ENCODE measurements around the gene NDUFA13.

NDUFA13 gene

DNA sequence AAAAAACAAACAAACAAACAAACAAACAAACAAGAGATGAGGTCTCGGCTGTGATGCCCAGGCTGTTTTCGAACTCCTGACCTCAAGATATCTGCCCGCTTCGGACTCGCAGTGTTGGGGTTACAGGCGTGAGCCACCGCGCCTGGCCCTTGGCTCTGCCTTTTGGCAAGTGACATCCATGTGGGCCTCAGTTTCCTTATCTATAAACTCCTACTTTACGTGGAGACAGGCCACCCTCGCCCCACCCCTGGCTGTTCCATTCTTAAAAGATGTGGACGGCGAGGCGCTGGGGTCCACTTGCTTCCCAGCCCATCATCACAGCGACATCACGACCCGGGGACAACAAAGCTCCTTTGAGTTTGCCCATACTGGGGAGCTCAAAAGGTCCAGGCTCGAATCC lies 2.3 kb upstream of the NDUFA13 start:
- DNase-seq: no peak

DNA sequence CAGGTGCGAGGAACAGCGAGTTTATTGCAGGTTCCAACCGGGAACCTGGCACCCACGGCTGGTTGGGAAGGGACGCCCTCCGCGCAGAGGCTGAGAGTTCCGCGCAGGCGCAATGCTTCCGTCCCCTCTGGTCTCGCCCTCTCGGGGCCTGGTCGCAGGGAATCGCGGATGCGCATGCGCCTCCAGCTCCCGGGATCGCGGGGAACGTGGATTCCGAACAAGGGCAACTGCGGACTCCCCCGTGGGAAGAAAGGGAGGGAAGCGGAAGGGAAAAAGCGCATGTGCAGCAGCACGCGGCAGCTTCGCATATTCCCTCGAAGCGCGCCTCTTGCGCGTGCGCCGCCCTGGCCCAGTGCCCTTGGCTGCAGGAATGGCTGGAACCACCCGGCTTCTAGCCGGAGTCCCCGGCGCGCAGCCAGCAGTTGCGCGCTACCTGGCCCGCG lies 1.8 kb upstream of the NDUFA13 start:
- no peak for DNase-seq

DNA sequence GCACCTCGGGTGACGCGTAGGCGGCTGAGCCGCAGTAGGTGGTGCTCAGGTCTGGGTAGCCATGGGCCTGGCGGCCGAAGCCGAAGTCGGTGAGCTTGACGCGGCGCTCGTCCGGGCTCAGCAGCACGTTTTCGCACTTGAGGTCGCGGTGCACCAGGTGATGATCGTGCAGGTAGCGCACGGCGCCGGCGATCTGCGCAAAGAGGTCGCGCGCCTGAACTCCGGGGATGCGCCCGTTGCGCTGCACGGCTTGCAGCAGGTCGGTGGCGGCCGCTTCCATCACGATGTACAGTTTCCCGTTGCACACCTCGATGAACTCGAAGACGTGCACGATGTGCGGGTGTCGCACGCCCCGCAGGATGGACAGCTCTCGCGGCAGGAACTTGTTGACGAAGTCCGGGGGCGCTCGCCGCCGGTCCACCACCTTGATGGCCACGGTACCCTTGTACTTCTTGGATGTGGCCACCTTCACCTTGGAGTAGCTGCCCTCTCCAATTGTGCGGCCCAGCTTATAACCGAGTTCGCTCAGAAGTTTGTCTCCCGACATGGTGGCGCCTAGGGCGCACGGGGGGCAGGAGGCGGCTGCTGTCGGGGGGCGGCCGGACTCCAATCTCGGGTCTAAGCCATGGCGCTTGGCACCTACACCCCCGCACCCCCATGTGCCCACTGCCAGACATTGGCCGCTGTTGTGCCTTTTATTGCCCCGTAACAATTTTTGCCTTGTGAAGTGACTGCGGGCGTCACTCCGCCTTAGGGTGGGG lies 964 bp upstream of the NDUFA13 start, which contains the start of gene TSSK6:
Gene TSSK6 (minus strand): TSS at position 668 of the 761 bp plus-strand sequence. CDS start 121 bp downstream, at position 547.
- no peak for DNase-seq

DNA sequence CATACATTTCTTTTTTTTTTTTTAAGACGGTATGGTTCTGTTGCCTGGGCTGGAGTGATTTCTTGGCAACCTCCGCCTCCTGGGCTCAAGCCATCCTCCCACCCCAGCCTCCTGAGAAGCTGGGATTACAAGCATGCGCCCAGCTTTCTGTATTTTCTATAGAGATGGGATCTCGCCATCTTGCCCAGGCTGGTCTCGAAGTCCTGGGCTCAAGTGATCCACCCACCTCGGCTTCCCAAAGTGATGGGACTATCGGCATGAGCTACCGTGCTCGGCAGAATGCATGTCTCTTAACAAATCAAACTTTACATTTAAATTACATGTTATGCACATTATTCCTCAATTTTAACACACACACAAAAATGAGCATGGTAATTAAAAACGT lies 1.2 kb downstream of the NDUFA13 start:
- no peak for DNase-seq

DNA sequence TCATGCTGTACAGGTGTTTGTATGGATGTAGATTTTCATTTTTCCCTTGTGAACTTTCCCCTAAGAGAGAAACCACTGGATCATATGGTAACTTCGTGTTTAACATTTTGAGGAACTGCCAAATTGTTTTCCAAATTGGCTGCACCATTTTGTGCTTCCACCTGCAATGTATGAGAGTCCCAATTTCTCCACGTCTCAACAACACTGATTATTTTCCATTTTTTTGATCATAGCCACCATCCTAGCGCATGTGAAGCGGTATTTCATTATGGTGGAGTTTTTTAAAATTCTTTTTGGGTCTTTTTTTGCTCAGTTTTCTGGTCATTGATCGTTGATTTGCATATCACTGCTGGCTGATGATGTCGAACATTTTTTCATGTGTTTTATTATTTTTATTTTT lies 5.0 kb downstream of the NDUFA13 start:
- DNase-seq: no peak

DNA sequence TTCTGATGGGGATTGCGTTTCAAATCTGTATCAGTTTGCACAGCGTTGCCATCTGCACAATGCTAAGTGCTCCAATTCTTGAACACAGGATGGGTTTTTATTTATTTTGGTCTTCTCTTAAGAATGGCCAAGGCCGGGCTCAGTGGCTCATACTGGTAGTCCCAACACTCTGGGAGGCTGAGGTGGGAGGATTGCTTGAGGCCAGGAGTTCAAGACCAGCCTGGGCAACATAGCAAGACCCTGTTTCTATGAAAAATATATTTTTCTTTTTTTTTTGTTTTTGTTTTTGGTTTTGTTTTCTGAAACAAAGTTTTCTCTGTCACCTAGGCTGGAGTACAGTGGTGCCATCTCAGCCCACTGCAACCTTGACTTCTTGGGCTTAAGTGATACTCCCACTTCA lies 7.2 kb downstream of the NDUFA13 start:
- no peak for DNase-seq

DNA sequence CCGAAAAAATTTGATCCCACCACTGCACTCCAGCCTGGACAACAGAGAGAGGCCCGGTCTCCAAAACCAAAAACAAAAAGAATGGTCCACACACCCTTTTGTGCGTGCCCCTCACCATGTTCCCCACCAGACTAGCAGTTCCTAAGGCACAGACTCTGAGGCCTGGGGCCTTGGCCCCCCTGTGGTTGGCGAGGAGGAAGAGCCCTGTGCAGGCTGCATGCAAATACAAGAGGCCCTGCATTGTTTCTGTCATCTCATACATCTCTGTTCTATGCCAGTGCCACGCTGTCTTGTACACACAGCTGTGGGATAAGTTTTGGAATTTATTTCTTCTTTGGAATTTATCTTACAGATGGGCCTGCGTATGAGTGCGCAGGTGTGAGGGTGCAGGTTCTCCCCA lies 8.0 kb downstream of the NDUFA13 start:
- no peak for DNase-seq

DNA sequence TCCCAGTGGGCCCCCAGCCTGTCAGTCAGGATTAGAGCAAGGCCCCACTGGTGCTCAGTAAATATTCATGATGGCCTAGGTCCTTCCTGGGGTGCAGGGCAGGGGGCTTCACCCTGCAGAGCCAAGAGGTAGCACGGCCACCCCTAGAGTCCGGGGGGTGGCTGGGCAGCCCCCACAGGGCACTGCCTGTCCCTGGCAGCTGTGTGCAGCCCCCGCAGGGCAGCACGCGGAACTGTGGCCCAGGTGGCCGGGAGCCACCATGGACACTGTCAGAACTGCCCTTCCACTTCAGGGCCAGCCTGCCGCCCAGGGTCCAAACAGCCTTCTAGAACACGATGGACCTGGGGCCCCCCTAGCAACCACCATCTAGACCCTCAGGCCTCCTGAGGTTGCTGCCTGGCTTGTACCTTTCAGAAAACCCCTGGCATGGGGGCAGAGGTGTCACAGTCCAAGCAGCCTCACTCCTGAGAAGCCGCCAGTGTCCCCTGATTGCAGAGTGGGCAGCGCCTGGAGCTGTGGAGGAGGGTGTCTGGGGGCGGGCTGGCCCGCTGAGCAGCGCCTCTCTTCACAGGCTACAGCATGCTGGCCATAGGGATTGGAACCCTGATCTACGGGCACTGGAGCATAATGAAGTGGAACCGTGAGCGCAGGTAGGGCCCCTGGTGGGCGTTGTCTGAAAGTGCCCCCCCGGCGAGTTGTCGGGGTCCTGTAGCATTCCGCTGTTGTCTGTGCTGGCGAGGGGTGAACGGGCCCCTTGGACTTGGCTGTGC lies 9.8 kb downstream of the NDUFA13 start:
- DNase-seq: no peak

DNA sequence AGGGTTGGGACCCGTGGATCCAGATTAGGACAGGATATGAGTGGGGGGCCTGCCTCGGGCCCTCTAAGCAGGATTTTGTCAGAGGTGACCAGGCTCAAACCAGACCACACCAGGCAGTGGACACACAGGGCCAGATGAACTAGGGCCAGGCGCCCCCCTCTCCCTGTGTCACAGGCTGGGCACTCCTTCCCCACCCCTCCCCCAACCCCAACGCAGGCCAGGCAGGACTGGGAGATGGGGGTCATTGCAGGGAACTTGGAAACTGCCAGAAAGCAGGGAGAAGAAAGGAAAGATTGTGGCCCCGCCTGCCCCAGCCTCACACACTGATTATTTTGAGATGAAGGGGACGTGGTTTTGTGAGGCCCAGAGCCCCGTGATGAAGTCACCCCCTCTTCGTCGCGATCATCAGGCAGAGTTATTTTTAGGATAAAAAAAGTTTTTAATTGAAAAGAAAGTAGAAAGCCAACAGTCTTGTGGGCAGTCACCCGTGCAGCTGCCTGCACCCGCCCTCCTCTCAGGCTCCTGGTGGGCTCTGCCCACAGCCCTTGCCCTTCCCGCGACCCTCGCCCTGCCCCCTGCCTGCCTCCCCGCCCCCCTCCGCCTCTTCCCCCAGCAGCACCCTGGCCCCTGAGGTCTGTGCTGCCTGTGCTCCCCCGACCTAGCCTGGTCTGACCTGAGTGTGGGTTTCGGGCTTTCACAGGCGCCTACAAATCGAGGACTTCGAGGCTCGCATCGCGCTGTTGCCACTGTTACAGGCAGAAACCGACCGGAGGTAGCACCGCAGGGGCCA lies 10.8 kb downstream of the NDUFA13 start:
- no peak for DNase-seq

DNA sequence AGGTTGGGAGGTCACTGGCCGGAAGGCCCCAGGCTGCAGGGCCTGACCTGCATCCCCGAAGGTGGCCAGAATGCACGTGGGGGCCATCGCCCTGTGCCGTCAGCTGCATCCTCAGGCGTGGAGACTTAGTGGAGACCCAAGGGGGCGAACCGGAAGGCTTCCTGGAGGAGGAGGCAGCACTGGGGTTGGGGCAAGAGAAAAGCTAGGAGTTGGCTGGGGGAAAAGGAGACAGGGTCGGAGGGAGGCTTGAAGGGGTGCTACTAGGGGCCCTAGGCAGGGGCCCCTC lies 11.3 kb downstream of the NDUFA13 start:
- DNase-seq: no peak

DNA sequence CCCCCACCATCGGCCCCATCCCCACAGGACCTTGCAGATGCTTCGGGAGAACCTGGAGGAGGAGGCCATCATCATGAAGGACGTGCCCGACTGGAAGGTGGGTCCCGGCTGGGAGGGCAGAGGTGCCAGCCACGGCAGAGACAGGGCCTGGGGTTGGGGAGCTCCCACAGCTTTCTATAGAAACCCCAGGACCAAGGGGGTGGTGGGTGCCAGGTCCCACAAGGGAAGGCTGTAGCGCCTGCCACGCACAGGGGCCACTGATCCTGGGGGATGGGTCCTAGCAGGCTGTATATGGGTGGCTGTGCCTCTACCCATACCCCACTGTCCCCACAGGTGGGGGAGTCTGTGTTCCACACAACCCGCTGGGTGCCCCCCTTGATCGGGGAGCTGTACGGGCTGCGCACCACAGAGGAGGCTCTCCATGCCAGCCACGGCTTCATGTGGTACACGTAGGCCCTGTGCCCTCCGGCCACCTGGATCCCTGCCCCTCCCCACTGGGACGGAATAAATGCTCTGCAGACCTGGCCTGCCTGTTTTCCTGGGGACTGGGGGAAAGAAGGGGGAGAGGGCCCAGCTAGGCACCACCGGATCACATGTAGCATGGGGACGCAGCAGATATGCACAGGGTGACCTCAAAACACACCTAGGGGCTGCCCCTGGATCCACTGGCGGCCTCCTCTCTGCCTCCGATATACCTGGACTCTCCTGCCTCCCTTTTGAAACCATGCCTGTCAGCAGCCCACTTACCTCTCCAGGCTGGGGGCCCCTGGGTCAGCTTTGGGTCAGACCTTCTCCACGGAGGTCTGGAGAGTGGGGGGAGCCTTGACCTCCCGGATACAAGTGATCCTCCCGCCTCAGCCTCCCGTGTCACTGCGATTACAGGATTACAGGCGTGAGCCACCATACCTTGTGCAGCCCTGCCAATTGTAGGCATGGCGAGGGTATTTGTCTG lies 11.9 kb downstream of the NDUFA13 start:
- DNase-seq: no peak

DNA sequence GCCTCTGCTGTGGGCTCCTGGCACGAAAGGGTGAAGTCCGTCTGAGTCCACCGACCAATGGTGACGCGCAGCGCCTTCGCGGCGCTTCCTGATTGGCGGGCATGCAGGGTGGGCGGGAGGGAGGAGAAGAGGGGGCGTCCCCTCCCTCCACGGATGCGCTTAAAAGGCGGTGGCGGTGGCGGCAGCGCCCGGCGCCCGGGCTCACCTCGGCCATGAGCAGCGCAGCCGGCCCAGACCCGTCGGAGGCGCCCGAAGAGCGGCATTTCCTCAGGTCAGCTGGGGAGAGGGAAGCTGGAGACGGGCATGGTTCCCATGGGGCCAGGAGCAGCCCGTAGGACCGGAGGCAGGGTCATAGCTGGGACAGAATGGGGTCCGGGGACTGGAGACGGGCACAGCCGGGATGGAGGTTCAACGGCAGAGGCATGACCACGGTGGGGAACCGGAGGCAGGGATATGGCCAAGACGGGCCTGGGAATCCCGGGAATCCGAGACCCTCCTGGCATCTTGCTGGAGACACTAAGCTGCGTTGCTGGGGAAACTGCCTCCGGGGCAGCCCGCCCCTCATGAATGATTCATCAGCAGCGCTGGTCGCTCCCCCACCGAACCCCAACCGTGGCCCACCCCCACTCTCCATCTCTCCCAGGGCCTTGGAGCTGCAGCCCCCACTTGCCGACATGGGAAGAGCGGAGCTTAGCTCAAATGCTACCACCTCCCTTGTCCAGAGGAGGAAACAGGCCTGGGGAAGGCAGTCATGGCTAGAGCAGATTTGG lies 12.9 kb downstream of the NDUFA13 start, which contains the start of gene YJEFN3:
Gene YJEFN3 (plus strand): TSS at position 191 of the 770 bp plus-strand sequence. CDS start 22 bp downstream, at position 213.
- DNase-seq: no peak

DNA sequence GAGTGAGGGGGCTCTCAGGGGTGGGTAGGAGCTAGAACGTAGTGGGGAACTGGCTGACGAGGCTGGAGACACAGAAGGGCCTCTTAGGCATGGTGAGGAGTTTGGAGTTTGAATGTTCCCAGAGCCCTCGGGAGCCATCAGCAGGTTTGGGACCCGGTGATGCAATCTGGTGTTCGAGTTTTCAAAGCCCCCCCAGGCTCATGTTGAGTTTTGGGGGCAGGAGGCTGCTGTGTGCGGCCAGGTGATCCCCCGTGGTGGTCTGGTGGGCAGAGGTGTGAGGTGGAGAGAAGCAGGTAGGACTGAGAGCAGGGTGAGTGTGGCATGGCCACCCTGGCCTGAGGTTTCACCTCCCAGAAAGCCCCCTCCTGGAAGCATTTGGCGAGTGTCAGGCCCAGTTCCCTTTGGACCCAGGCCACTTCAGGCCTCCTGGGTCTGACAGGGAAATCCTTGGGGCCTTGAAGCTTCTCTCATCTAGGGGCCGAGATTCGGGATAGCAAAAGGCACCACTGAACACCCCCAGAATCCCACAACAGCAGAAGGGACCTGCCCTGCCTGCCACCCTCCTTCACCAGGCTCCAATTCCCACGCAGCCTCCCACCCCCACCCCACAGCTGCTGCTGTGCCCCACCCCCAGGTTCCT lies 13.9 kb downstream of the NDUFA13 start:
- no peak for DNase-seq

DNA sequence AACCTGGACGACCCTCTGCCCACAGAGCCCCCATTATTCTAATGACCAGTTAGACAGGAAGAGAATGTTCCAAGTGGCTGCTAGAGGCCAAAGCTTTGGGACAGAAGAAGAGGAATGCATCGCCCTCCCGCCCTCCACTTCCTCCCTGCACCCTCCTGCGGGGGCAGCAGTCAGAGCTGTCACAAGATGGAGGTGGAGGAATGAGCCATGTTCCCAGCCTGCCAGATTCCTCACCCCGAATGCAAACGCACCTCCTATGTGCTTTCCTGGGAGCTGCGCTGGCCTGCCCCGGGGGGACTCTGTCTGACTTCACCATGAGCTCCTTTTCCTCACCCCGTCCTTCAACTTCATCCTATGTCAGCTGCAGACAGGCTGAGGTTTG lies 14.4 kb downstream of the NDUFA13 start:
- no peak for DNase-seq

DNA sequence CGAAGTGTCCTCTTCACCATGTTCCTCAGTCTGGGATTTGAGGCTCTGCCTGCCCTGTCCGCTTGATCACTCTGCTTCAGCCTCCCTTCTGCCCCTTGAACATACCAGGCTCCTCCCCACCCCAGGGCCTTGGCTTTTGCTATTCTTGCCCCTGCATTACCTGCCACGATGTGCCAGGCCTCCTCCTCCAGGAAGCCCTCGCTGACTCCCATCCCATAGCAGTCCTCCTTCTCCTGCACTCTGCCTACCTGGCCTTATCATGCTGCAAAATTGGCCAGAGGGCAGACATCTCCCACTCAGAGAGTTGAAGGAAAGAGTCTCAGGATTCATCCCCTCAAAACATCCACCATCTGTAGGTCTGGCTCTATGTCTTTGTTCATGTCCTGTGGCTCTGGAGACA lies 14.9 kb downstream of the NDUFA13 start:
- no peak for DNase-seq

DNA sequence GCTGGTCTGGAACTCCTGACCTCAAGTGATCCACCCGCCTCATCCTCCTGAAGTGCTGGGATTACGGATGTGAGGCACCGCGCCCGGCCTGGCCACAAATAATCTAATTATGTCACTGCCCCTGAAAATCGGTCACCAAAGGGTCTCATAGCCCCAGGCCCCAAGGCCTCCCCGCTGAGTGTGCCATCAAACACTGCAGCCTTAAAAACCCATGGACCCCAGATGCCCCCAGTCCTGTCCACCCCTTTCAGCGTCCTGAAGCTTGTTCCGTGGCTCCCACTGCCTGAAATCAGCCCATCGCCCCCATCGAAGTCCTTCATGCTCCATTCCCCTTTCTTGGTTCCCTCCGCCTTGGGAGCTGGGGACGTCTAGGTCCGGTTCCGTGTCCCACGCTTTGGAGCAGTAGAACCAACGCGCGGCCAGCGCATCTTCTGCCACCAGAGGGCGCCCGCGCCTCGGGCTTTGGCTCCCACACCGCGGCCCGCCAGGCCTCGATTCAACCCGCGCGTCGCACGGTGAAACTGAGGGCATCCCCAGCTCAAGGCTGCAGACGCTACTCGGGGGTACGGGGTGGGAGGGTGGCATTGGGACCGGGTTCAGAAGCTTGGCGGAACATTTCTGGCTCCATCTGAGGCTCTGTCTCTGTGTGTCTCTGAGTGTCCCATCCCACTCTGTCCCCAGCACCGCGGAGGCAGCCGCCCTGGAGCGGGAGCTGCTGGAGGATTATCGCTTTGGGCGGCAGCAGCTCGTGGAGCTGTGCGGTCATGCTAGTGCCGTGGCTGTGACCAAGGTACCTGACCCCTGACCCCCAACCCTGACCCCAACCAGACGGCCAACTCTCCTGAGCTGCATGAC lies 16.2 kb downstream of the NDUFA13 start:
- DNase-seq: peak; percentile 87 to 90

DNA sequence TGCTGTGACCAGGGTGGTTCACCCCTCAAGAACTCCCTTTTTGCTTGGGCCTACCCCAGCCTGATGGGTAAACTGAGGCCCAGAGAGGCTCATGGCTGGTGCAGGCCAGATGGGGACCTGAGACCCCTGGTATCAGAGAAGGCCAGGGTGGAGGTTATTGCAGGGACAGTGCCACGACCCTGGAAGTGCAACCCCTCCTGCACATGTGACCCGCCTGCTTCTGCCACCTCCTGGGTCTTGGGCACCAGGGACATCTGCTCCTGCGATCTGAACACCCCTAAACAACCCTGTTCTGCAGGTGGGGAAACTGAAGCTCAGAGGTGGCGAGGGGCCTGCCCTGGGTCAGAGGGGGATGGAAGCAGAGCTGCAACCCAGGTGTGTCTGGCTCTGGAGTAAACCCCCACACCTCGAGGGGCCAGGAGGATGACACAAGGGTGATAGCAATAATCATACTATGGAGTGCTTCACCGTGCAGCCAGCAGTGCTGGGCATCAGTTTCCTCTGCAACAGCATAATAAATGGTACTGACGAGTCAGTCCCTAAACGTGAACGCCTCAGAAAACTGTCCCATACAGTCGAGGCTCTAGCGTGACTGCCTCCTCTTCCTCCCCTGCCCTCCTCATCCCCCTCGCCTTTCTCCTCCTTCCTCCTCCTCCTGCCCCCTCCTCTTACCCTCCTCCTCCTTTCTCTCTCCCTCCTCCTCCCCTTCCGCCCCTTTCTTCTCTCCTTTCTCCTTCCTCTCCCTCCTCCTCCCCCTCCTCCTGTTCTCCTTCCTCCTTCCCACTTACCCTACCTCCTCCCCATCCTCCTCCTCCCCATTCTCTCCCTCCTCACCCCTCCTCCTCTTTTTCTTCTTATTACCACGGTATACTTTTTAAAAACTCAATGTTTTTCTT lies 17.0 kb downstream of the NDUFA13 start:
- no peak for DNase-seq

DNA sequence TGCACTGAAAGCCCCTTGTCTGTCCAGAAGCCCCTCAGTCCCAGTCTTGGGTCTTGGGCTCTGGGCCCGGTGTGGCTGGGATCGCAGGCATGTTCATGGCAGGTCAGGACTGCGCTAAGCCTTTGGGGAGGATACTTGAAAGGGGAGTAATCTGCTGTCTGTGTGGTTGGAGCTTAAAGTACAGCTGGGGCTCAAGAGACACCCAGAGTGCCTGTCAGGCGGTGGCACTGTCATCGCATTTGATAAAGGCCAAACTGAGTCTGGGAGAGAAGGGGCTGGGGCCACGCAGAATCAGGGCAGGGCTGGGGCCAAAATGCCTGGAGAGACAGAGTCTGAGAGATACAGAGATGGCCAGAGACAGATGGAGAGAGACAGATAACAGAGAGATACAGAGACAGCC lies 17.8 kb downstream of the NDUFA13 start:
- no peak for DNase-seq

All from activated CD4-positive, alpha-beta T cell treated with anti-CD3 and anti-CD28 coated beads, Interleukin-2, amount 50 U/mL, for 48 hours (primary cell).